ENCODE measurements around the gene LMOD2.
A peak's percentile ranks its signal among the peaks of the same experiment; 100 is the strongest.

The LMOD2 gene

GRCh38 chr7:123710683-123711082 lies 55.0 kb downstream of the LMOD2 start:
- H3K4me3 Mint-ChIP-seq, result no peak overlapping the region
- peaks cover 7% of the 10 kb centered on the region for H3K36me3 Mint-ChIP-seq
- no peaks in the 10 kb centered on the region for H3K27me3 Mint-ChIP-seq
- H3K27ac Mint-ChIP-seq, result peak overlapping the region; percentile 34
- H3K9me3 Mint-ChIP-seq (ENCODE audit: low read depth), result no peaks in the 10 kb centered on the region
- H3K4me1 Mint-ChIP-seq (ENCODE audit: low read depth), result peaks cover 54% of the 10 kb centered on the region

DNA sequence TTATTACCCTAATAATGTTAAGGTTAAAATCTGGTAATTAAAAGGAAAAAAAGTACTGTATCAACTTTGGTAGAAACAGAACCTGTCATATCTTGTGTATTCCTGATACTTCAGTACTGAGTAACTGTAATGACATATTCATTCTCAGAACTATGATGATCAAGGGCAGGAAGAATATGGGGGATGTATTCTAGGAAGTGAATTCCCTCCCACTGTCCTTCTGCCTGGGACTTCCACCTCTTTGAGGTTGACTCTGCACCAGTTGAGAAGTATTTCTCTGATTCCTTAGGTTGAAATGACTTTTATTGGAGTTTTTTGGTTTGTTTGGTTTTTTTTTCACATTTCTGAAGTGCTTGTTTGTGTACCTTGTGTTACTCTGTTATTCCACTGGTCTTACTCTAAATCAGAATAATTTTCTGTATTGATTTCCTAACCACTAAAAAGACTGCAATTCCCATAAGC lies 56.2 kb downstream of the LMOD2 start:
- Mint-ChIP-seq H3K27ac (peak overlapping the region; percentile 24), H3K4me1 (ENCODE audit: low read depth) (peaks cover 56% of the 10 kb centered on the region), H3K27me3 (no peaks in the 10 kb centered on the region), H3K36me3 (peaks cover 7% of the 10 kb centered on the region), H3K9me3 (ENCODE audit: low read depth) (no peaks in the 10 kb centered on the region), H3K4me3 (peak overlapping the region; percentile 24)

GRCh38 chr7:123712619-123713018 lies 57.0 kb downstream of the LMOD2 start:
- H3K4me1 Mint-ChIP-seq (ENCODE audit: low read depth), result peaks cover 59% of the 10 kb centered on the region
- peak overlapping the region; percentile 16 for H3K27ac Mint-ChIP-seq
- H3K4me3 Mint-ChIP-seq, result no peak overlapping the region
- H3K27me3 Mint-ChIP-seq, result no peaks in the 10 kb centered on the region
- H3K9me3 Mint-ChIP-seq (ENCODE audit: low read depth), result no peaks in the 10 kb centered on the region
- peaks cover 12% of the 10 kb centered on the region for H3K36me3 Mint-ChIP-seq

All from activated naive CD8-positive, alpha-beta T cell (primary cell).